ENCODE results near the gene ITGAX. TPM values are rescaled to one million over a fixed set of nuclear protein-coding genes. Genes with fewer than 3 reads are reported as not detected.

ITGAX gene
- total RNA-seq, 1 donor from 2014 or later: not detected

DNA sequence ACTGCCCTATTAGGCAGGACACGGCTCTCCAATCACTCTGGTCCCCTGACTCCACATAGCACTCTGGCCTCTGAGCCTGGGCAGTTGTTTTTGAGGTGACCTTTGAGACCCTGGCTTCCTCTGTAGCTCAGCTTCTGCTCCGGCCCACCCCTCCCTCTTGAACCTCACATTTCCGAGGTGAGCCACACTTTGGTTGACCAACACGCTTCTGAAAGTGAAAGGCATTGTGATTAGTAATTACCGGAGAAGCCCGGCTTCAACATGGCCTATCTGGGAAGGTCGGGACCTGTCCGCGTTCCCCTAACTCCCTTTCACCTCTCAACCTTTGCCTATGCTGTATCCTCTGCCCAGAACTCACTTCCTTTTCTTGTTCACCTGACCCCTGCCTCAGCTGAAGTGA is 10.3 kb upstream of the ITGAX start:
- Histone ChIP-seq H3K27me3 (ENCODE audit: control insufficient read depth, insufficient read depth, low read length) (no peaks in the 10 kb centered on the region), H3K36me3 (ENCODE audit: control insufficient read depth, insufficient read depth, low read length) (no peaks in the 10 kb centered on the region), H3K4me3 (ENCODE audit: low read depth, low read length) (no peak overlapping the region)
- no peak for DNase-seq (ENCODE audit: low read depth)
- TF ChIP-seq, protein P1, sequence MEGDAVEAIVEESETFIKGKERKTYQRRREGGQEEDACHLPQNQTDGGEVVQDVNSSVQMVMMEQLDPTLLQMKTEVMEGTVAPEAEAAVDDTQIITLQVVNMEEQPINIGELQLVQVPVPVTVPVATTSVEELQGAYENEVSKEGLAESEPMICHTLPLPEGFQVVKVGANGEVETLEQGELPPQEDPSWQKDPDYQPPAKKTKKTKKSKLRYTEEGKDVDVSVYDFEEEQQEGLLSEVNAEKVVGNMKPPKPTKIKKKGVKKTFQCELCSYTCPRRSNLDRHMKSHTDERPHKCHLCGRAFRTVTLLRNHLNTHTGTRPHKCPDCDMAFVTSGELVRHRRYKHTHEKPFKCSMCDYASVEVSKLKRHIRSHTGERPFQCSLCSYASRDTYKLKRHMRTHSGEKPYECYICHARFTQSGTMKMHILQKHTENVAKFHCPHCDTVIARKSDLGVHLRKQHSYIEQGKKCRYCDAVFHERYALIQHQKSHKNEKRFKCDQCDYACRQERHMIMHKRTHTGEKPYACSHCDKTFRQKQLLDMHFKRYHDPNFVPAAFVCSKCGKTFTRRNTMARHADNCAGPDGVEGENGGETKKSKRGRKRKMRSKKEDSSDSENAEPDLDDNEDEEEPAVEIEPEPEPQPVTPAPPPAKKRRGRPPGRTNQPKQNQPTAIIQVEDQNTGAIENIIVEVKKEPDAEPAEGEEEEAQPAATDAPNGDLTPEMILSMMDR (IDR thresholded peaks at IDR 0.05; ENCODE audit: insufficient read depth, low read length, severe bottlenecking): no peak
- FAIRE-seq: no peak

GRCh38 chr16:31347445-31347844 is 7.5 kb upstream of the ITGAX start:
- TF ChIP-seq, protein P1 (IDR thresholded peaks at IDR 0.05; ENCODE audit: insufficient read depth, low read length, severe bottlenecking): no peak
- Histone ChIP-seq H3K4me3 (ENCODE audit: low read depth, low read length) (no peak overlapping the region), H3K36me3 (ENCODE audit: control insufficient read depth, insufficient read depth, low read length) (no peaks in the 10 kb centered on the region), H3K27me3 (ENCODE audit: control insufficient read depth, insufficient read depth, low read length) (no peaks in the 10 kb centered on the region)
- FAIRE-seq (no peak), DNase-seq (ENCODE audit: low read depth) (no peak)

DNA sequence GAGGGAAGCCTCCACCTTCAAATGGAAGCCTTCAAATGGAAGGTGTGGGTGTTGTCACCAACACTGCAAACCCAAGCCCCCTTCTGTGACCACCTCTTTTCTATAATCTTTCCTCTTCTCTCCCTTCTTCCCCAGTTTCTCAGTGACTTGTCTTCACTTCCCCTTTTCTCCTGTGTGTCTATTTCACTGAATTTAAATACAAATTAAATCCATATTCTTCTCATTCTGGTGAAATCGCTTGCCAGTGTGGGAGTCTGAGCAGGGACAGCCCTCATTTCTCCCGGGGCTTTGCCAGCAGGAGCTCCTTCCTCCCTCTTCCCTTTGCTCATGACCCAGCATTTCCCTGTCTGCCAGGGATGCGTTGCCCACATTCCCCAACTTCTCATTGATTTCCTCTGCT is 6.4 kb upstream of the ITGAX start:
- DNase-seq (ENCODE audit: low read depth): no peak
- FAIRE-seq: no peak
- Histone ChIP-seq H3K27me3 (ENCODE audit: control insufficient read depth, insufficient read depth, low read length) (no peaks in the 10 kb centered on the region), H3K4me3 (ENCODE audit: low read depth, low read length) (no peak overlapping the region), H3K36me3 (ENCODE audit: control insufficient read depth, insufficient read depth, low read length) (no peaks in the 10 kb centered on the region)
- TF ChIP-seq, protein P1 (IDR thresholded peaks at IDR 0.05; ENCODE audit: insufficient read depth, low read length, severe bottlenecking): no peak

DNA sequence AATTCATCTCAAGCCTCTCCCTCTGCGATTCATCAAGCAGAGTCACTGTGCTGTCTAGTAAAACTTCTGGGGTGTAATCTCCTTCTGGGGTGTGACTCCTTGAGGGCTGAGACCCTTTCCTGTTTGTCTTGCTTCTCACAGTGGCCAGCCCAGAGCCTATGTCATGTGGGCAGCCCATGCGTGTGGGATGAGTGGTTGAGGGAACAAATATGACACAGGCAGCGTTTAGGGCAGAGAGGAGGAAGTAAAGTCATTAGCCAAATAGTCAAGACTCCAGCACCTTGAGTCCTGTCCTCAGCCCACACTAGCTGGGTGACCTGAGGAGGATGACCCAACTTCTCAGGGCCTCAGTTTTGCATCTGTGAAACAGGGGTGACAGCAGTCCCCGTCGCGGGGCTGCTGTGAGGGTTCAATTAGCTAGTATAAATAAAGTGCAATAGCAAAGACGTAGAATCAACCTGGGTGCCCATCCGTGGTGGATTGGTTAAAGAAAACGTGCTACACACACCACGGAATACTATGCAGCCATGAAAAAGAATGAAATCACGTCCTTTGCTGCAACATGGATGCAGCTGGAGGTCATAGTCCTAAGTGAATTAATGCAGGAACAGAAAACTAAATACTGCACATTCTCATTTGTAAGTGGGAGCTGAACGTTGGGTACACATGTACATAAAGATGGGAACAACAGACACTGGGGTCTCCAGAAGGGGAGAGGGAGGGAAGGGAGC is 4.5 kb upstream of the ITGAX start:
- Histone ChIP-seq H3K36me3 (ENCODE audit: control insufficient read depth, insufficient read depth, low read length) (no peaks in the 10 kb centered on the region), H3K4me3 (ENCODE audit: low read depth, low read length) (no peak overlapping the region), H3K27me3 (ENCODE audit: control insufficient read depth, insufficient read depth, low read length) (no peaks in the 10 kb centered on the region)
- DNase-seq (ENCODE audit: low read depth): no peak
- peak; percentile 32 for FAIRE-seq
- TF ChIP-seq, protein P1 (IDR thresholded peaks at IDR 0.05; ENCODE audit: insufficient read depth, low read length, severe bottlenecking): no peak

DNA sequence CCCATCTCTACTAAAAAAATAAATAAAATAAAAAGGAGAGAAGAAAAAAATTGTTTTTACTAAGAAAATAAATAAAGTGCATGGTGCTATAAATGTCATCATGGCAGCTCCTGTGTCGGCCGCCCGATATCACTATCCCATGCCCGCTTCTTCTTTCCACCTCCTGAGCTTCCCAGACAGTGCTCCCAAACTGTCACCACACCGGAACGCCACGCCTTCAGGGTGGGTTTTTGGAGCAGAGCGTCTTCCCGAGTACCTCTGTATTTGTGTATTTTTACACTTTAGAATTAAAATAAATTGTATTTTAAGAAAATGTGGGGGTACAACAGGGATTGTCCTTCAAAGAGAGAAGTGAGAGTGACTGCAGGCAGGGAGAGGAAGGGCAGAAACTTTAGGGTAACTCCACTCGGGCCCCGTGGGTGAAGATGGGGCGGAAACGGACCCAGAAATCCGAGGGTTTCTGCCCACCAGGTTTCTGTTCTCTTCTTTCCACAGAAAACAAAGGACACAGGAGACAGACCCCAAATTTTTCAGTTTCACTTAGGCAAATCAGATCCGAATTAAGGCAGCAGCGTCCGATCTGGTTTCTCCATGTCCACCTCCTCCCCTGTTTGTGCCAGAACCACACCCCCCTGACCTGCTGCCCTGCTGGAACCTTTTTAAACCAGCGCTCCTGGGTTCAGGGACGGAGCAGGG is 3.6 kb upstream of the ITGAX start:
- H3K36me3 ChIP-seq (ENCODE audit: control insufficient read depth, insufficient read depth, low read length): no peaks in the 10 kb centered on the region
- TF ChIP-seq, protein P1 (IDR thresholded peaks at IDR 0.05; ENCODE audit: insufficient read depth, low read length, severe bottlenecking): no peak
- no peaks in the 10 kb centered on the region for H3K27me3 ChIP-seq (ENCODE audit: control insufficient read depth, insufficient read depth, low read length)
- DNase-seq (ENCODE audit: low read depth) (no peak), FAIRE-seq (no peak)
- no peak overlapping the region for H3K4me3 ChIP-seq (ENCODE audit: low read depth, low read length)
